SH-SY5Y (cell line): ENCODE data around the gene ADAMTS2.

Experiments
- GATA2 ChIP-seq: IDR thresholded peaks from 2 replicates; pipeline ENCODE4 v1.6.1; 2011; ENCODE audit warnings: mild to moderate bottlenecking, low read depth, low read length
- GATA3 ChIP-seq: IDR thresholded peaks from 2 replicates; pipeline ENCODE4 v1.6.1; 2011; ENCODE audit warnings: low read depth, mild to moderate bottlenecking, low read length, moderate library complexity

GRCh38 chr5:179166886-179167841, 178.1 kb downstream of the ADAMTS2 start:
- TF ChIP-seq GATA3 (no peak), GATA2 (no peak)
